ENCODE measurements around the gene BICDL1. TPM values are rescaled to one million over a fixed set of nuclear protein-coding genes. Genes with fewer than 3 reads are reported as not detected.

BICDL1 gene
- total RNA-seq, 1 experiment from 2014 or later: 3.6 TPM

- Histone ChIP-seq H3K9ac (ENCODE audit: low read length) (no peak overlapping the region), H3K4me3 (ENCODE audit: low read length) (no peak overlapping the region), H3K9me2 (replicated peaks; ENCODE audit: low read length) (no peaks in the 10 kb centered on the region), H3K4me1 (ENCODE audit: insufficient read depth, low read length) (peaks cover 16% of the 10 kb centered on the region), H2AFZ (ENCODE audit: low read length) (no peak overlapping the region), H3K27ac (ENCODE audit: low read length) (no peak overlapping the region), H3K4me2 (ENCODE audit: low read length) (no peak overlapping the region), H3K9me3 (ENCODE audit: low read length) (no peaks in the 10 kb centered on the region), H4K20me1 (ENCODE audit: low read length) (no peaks in the 10 kb centered on the region), H3F3A (ENCODE audit: low read length, unreplicated experiment) (no peaks in the 10 kb centered on the region), H3K79me2 (ENCODE audit: low read length) (no peaks in the 10 kb centered on the region), H3K36me3 (ENCODE audit: low read depth, low read length) (no peaks in the 10 kb centered on the region; the same call in 1 of the 2 replicates), H3K27me3 (ENCODE audit: low read length) (no peaks in the 10 kb centered on the region)
- TF ChIP-seq CTCF (conservative IDR thresholded peaks at IDR 0.05; ENCODE audit: low read depth, low read length) (no peak), EZH2phosphoT487 (IDR thresholded peaks at IDR 0.05; ENCODE audit: borderline replicate concordance, low read length) (no peak), EZH2 (IDR thresholded peaks at IDR 0.05; ENCODE audit: low read length, unreplicated experiment) (no peak)
- CTCF ChIA-PET: no interaction called here
- POLR2A ChIA-PET (ENCODE audit: unreplicated experiment): no interaction called here
- intact Hi-C loops (cut with micrococcal nuclease): loop anchor here (5.0 kb wide), 1 partner anchor 282 kb away; no protein-coding TSS in a partner anchor
- no peak for ATAC-seq
- no TSS peak for BruUV-seq (replicated peaks)
- DNase-seq: no peak
Observed at GRCh38 chr12:120089105-120089504, 100.1 kb downstream of the BICDL1 start.

DNA sequence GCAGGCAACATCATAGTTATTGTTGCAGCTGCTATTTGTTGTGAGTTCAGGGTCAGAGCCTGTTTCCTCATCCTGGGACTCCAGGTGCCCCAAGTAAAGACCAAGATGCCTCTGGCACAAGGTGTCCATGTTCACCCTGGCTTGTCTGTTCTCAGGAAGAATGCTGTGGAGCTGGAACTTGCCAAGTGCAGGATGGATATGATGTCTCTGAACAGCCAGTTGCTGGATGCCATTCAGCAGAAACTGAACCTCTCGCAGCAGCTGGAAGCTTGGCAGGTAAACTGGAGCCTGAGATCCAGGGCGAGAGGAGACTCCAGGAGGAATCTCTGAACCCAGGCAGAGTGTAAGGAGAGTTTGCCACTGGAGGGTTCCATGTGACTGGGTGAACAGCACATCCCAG is 100.8 kb downstream of the BICDL1 start:
- ATAC-seq: no peak
- BruUV-seq (replicated peaks): no TSS peak
- POLR2A ChIA-PET (ENCODE audit: unreplicated experiment): no interaction called here

More for the DNA sequence above, 100.8 kb downstream of the BICDL1 start:
- Histone ChIP-seq H3K4me3 (ENCODE audit: low read length) (no peak overlapping the region), H3K9ac (ENCODE audit: low read length) (no peak overlapping the region), H4K20me1 (ENCODE audit: low read length) (no peaks in the 10 kb centered on the region), H3K4me2 (ENCODE audit: low read length) (no peak overlapping the region), H3K27me3 (ENCODE audit: low read length) (no peaks in the 10 kb centered on the region), H2AFZ (ENCODE audit: low read length) (no peak overlapping the region), H3K9me3 (ENCODE audit: low read length) (no peaks in the 10 kb centered on the region), H3K27ac (ENCODE audit: low read length) (no peak overlapping the region), H3F3A (ENCODE audit: low read length, unreplicated experiment) (no peaks in the 10 kb centered on the region), H3K9me2 (replicated peaks; ENCODE audit: low read length) (no peaks in the 10 kb centered on the region), H3K4me1 (ENCODE audit: insufficient read depth, low read length) (peaks cover 16% of the 10 kb centered on the region), H3K79me2 (ENCODE audit: low read length) (no peaks in the 10 kb centered on the region), H3K36me3 (ENCODE audit: low read depth, low read length) (peaks cover 5% of the 10 kb centered on the region; the same call in 1 of the 2 replicates)
- DNase-seq: no peak
- TF ChIP-seq EZH2phosphoT487 (IDR thresholded peaks at IDR 0.05; ENCODE audit: borderline replicate concordance, low read length): no peak
- no peak for TF ChIP-seq EZH2 (IDR thresholded peaks at IDR 0.05; ENCODE audit: low read length, unreplicated experiment)
- no peak for TF ChIP-seq CTCF (conservative IDR thresholded peaks at IDR 0.05; ENCODE audit: low read depth, low read length)
- intact Hi-C loops (cut with micrococcal nuclease): loop anchor here (5.0 kb wide), 1 partner anchor 282 kb away; no protein-coding TSS in a partner anchor
- CTCF ChIA-PET: interaction anchor here (0.5 kb wide), 1 partner anchor 101 kb away, joined by 3 read pairs; the partner anchor contains the start of gene BICDL1

Data from PC-3 (cell line).